ENCODE measurements around the gene CD28.

The CD28 gene

DNA sequence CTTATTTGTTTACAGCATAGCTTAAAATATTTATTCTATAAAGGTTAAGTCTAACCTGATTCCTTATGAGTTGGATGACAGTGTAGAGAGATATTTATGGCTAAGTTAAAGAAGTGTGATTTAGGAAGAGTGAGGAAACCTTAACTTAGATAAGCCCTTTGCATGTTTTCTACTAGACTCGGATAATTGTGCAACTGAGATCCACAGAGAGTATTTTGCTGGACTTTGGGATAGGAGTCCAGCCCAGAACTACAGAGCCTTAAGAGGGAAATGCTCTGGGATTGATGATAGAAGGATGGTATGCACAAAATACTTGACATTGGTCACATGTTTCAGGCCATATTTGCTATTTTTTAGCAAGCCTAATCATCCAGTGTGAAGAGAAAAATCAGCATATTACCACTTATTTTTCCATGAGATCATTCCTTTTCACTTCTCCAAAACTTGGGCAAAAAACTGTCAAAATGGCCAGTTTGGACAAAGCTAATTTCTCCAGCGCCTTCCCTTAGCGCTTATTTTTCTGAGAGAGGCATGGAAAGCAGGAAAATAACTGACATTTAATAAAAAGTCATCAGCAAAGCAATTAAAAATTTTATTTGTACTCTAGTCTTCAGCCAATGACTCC, 3.1 kb downstream of the CD28 start:
- no peak for DNase-seq (ENCODE audit: low read depth, low spot score)
- peak overlapping the region; percentile 63 for H3K4me3 ChIP-seq (ENCODE audit: low read length)

DNA sequence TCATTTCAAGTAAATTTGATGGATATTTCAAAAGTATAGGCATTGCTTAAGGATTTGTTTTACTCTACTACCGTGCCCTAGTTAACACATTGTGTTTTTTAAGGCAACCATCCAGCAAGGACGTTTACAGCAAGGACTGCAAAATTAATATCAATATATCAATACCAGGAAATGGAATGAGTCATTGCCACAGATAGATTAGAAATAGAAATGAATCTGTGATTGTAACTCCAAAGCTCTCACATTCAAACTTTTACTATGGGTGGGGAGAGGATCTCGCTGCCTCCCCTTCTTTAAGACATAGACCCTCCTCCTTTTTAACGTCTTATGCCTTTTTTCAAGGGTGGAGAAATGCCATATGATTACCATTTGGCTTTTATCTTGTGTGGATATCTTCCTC, 3.8 kb downstream of the CD28 start:
- peak overlapping the region; percentile 63 for H3K4me3 ChIP-seq (ENCODE audit: low read length)
- DNase-seq (ENCODE audit: low read depth, low spot score): no peak

DNA sequence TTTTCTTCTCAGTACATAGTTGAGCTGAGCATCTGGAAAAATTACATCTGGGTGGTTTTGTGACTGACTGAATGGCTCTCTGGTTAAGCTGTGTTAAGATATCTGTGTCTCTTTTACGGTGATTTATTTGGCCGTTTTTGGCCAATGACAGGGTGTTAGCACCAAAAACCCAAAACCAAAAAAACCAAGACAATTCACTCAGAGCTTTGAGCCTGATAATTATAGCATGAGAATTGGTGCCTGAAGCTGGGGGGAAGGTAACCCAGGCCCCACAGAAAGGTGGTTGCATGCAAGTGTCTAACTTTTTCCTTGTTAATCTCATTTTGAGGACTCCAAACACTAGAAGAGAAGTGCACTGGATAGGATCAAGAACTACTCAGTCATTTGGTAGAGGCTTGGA, 4.5 kb downstream of the CD28 start:
- DNase-seq (ENCODE audit: low read depth, low spot score): no peak
- no peak overlapping the region for H3K4me3 ChIP-seq (ENCODE audit: low read length)

DNA sequence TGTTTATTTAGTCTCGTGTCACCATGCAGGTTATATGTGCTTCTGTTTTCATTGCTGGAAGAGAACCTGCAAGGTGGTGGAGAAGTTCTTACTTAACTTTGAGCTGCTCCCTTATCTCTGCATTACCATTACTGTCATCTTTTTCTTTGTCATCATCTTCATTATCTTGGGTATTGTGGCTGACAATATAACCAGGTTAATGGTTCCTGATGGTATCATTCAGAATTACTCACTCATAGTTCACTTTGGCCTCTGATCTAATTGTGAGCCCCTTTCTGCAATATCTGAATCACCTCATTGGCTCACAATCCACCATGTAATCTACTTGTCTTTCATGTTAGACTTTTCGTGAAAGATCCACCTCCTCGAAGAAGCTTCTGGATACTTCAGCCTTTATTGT, 5.0 kb downstream of the CD28 start:
- H3K4me3 ChIP-seq (ENCODE audit: low read length): no peak overlapping the region
- no peak for DNase-seq (ENCODE audit: low read depth, low spot score)

DNA sequence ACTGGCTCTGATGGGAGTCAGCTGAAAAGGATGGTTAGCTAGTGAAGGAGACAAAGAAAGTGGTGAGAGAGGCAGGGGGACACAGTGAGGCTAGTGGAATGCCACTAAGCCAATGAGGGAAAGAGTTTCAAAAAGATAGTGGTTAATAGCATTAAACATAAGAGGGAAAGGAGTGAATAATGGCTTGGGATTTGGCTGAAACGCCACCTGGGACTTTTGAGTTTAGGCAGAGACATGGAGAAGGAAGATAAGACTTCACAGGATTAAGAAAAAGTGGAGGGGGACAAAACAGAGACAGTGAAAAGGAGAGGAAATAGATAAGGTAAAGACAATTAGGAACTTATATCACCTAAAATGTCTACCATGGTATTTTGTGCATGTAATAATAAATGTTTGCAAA, 6.9 kb downstream of the CD28 start:
- H3K4me3 ChIP-seq (ENCODE audit: low read length): no peak overlapping the region; the same call in 1 of the 2 replicates
- no peak for DNase-seq (ENCODE audit: low read depth, low spot score)

DNA sequence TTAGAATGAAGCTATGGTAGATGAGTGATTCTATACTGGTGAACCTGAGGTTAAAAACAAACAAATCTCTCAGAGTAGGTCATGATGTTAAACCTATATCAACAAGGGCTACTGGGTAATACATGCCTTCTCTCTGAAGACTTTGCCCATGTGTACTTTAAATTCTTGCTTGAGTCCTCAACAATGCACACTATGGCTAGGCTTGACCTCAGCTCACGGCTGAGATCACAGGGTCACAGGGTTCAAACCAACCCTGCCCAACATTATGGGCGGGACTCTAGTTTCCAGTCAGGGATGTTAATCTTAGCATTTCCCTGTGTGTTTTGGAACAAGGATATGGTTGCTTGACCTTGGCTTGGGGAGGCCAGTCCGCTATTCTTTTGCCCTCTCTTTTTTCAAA, 7.7 kb downstream of the CD28 start:
- DNase-seq (ENCODE audit: low read depth, low spot score): no peak
- no peak overlapping the region for H3K4me3 ChIP-seq (ENCODE audit: low read length)

DNA sequence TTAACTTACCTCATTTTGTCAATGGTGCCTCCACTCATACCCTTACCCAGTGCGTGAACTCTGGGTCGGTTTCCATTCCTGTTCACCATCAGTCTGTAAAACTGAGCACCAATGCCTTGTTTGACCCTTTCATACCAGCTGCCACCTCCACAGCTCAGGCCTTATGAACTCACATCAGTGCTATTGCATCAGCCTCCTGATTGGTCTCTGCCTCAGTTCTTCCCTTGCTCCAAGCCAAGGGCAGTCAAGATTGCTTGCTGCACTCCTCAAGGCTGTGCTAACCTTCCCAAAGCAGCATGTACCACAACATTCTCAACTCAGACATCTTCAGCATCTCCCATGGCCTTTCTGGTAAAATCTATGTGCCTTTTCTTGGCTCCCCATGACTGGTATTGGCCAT, 9.3 kb downstream of the CD28 start:
- no peak overlapping the region for H3K4me3 ChIP-seq (ENCODE audit: low read length)
- DNase-seq (ENCODE audit: low read depth, low spot score): no peak

DNA sequence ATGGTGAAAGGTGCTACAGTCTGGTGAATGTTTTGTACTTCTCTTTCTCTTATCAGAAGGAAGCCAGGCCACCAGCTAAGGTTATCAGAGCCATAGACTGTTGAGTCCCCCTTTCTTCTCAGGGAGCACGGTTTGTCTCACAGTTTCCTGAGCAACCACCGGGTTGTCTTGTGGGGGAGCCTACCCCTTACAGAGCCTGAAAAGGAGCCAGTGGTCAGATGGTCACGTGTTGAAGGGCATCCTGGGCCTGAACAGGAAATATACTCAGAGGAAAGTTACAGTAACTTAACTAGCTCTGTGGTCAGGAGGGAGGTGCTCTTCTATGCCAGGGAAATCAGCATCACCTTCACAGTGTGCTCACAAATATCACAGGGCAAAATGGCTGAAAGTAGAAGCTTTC, 11.6 kb downstream of the CD28 start:
- peak overlapping the region; percentile 28; the same call in 1 of the 2 replicates for H3K4me3 ChIP-seq (ENCODE audit: low read length)
- peak; percentile 96 for DNase-seq (ENCODE audit: low read depth, low spot score)

DNA sequence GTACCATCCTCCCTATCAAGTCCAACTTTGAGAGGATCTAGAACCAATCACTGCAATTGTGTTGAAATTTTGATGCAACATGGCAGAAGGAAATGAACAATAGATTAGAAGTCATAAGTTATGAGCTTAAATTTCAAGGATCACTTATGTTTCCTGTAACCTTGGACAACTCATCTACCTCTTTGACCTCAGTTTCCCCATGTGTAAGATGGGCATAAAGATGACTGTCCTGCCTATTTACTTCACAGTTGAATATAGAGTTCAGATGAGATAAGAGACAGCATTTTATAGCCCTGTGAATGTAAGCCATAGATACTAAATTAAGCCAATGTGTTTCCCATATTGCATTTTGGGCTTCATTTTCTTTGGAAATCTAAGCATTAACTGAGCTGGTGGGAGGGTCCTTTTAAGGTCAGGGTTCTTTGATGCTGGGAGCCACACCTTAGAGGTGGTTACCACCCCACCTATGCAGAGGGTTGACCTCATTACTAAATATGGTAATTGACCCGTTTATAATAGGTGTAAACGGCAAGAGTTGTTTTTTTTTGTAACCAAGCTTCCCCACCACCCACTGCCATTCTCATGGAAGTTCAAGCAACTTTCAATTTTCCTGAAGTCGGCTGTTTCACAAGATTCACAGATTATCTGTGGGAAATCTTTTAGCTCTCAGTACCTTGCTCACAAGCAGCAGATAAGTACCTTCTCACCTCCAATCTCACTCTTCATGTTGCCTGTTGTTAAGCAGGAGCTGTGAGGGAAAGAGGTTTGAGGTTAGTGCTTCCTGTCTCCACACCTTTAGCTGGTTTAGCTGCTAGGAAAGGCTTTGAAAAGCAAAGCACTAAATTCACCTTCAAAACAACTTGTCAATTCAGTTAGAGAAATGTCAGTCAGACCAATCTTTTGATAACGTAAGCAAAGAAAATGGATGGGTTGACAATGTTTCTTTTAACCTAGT, 13.3 kb downstream of the CD28 start:
- H3K4me3 ChIP-seq (ENCODE audit: low read length): peak overlapping the region; percentile 30
- peak; percentile 96 for DNase-seq (ENCODE audit: low read depth, low spot score)

DNA sequence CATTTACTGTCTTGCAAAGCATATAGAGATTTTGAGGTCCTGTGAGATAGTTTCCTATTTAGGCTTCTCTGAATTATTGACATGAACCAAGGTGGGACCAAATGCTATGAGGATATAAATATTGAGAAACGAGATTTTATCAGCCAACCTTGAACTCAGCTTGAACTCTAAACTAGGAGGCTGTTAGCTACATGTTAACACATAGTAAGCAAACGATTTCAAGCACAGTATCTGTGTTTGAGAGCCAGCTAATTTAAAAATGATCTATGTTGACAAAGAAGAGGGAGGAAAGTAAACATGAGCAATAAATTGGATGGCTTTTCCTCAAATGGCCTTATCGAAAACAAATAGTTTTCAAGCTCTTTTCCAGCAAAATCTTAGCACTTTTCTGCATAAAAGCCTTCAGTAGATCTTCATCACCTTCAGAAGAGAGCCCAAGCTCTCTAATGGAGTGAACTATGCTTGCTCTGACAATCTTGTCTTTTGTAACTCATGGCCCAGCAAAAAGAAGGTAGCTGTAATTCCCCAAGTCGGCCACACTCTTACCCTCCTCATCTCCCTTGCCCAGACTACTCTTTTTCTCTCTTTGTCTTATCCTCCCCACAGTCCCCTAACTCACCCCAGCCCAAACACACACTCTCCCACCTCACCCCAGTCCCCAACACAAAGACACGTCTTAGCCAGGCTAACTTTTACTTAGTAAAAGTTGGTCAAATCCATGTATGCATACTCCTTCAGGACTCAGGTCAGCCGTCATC, 14.7 kb downstream of the CD28 start:
- DNase-seq (ENCODE audit: low read depth, low spot score): no peak
- H3K4me3 ChIP-seq (ENCODE audit: low read length): no peak overlapping the region; the same call in 1 of the 2 replicates

DNA sequence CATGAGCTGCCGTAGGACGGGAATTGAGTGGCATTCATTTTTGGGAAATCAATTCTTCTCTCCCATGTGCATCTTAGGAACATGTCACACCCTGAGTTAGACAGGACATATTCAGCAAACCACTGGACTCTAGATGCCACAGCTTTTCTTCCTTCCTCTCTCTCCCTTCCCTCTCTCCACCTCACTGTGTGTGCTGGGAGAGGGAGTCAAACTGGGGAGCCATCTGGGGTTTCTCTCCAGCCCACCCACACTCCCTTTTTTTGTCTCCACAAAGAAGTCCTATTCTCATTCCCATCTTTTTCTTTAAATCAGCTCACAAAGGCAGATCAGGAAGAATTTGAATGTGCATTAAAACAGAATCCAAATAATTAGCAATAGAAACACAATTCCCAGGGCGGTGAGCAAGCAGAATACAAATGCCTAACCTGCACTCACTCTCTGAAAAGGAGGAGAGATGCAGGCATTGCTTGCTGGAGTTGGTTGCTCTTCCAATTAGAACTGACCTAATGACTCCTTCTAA, 15.4 kb downstream of the CD28 start:
- no peak for DNase-seq (ENCODE audit: low read depth, low spot score)
- H3K4me3 ChIP-seq (ENCODE audit: low read length): no peak overlapping the region

DNA sequence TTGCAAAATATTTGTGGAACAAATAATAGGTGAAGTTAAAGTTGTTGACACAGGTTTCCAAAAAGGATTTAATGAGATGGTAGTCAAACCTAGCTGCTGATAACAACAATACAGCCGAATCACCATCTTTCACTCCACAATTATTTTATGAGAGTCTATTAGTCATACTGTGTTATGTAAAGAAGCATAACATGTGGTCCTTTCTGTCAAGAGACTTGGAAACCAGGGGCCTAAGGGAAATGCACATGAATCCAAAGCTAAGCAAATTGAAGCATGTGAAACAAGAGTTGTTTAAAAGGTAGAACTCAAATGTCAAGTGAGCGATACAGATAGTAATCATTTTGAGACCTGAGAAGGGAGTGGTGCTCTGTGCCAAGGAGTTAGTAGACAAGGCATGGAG, 16.0 kb downstream of the CD28 start:
- H3K4me3 ChIP-seq (ENCODE audit: low read length): no peak overlapping the region
- DNase-seq (ENCODE audit: low read depth, low spot score): no peak

DNA sequence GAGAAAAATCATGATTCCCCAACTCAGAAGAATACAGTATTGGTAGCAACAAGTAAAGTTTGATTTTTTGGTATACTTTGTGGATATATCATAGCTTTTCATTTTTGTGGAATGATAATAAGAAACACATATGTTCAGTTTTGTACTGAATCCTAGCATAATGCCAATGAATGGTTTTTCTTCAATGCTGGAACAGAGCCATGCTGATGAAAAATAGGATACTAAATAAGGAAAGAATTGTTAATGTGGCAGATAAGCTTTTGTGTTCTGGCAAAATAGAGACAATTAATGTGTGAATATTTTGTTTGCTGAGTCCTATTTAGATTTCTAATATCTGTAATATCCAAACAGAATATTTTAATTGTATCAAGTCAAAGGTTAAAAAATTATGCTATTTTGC, 21.9 kb downstream of the CD28 start:
- no peak overlapping the region for H3K4me3 ChIP-seq (ENCODE audit: low read length)
- no peak for DNase-seq (ENCODE audit: low read depth, low spot score)

DNA sequence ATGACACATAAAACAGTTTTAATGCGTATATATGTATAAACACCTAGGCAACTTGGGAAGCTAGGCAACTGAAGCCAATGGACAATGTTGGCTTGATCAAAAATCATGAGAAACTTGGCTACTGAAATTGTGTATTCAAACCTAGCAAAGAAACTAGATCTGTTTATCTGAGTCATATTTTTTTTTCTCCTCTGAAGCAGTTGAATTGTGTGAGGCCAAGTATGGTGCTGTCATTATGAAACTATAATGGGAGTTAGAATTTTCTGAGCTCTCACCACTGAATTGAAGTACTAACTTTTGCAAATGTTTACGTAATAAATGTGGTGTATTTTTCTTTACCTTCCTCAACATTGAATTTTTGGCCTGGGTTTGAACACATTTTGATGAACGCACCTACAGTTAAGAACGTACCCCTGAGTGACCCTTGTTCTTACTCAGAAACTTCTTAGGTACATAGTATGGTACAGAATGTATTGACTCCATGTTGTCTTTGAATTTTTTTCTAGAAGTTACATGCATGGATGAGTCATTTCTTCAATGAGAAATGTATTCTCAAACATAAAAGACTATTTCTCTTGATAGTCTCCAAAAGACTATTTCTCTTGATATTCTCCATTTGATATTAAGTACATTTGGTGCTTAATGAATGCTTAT, 23.8 kb downstream of the CD28 start:
- no peak for DNase-seq (ENCODE audit: low read depth, low spot score)
- no peak overlapping the region for H3K4me3 ChIP-seq (ENCODE audit: low read length)

DNA sequence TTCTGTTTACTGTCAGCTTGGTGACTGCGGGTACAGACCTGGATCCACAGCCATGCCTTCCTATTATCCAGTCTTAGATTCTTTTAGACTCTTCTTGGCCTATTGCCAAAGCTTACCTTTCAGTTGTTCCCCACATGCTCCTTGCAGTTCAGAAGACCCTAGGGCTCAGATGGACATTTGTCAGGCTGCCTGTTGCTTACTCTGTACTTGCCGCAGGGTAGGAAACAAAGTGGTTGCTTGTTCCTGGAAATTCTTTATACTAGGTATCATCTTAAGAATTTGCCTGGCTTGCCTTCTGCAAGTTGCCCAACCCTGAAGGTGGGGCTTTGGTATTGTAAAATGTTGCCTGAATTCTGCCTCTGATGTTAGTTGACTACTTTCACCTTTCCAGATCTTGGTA, 24.4 kb downstream of the CD28 start:
- H3K4me3 ChIP-seq (ENCODE audit: low read length): no peak overlapping the region
- DNase-seq (ENCODE audit: low read depth, low spot score): no peak

DNA sequence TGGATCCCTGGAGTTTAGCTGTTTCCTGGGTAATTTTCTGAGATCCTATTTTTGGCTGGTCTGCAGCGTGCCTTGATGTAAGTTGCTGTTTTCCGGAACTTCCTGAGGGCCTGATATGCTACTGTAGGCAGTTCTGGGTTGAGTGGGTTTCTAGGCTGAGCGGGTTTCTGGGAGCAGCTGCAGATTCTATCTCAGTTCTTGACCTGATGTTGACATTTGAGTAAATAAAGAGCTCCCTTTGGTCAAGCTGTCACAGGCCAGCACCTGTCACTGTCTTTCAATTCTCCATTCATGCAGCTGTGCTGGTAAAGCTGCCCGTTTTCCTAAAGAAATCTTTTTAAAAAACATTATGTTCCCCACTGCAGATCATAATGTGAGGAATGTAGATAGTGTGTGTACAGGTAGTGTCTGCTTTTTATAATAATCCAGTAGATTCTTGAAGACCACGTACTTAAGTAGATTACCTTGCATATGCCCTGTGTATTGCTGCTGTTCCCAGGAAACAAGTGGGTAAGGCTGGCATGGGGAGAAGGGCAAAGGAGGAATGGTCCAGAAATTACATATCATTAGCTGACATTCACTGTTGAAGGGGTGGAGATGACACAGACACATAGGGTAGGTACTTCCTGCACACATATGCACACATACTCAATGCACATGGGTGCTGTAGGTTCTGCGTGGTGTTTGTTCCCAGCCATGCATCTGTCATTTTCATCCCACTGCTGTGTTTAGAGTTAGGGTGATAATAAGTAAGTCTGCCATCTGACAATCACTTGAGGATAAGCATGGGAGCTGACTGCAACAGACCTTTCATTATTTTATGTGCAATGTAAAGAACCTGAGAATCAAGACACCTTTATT, 25.9 kb downstream of the CD28 start:
- no peak for DNase-seq (ENCODE audit: low read depth, low spot score)
- no peak overlapping the region for H3K4me3 ChIP-seq (ENCODE audit: low read length)

DNA sequence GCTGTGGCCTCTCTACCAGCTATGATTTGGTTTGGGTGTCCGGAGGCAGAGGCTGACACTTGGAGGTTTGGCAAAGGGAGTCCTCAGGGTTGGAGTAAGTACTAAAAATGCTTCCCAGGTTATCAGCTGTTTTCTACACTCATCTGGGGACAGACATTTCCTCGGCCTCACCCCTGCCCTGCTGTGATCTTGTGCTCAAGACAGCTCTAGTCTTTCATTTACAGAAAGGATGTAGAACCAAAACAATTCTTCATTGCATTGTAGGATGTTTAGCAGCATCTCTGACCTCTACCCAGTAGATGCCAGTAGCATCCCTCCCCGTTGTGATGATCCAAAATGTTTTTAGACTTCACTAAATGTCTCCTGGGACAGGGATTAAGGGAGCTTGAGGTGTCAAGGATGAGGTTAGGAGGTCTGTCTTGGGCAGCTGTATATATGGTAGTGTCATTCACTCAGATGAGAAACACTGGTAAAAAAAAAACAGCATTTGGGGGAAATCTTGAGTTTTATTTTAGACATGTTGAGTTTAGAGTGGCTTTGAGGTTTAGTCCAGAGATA, 26.6 kb downstream of the CD28 start:
- DNase-seq (ENCODE audit: low read depth, low spot score): no peak
- H3K4me3 ChIP-seq (ENCODE audit: low read length): no peak overlapping the region

DNA sequence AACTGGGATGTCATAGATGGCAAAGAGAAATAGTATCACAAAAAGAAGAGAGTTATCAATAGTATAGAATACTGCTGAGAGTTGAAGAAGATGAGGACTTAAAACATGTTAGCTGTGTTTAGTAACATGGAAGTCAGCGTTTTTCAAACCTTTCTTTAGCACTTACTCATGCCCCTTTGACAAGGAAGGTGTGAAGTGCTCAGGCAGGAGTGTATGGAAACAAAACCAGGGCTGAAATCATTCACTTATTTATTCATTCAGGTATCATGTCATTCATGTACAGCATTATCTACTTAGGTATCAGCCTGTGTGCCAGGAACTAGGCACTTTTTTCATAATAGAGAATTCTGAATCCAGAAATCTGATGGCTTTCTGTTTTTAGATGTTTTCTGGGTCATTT, 27.2 kb downstream of the CD28 start:
- no peak overlapping the region for H3K4me3 ChIP-seq (ENCODE audit: low read length)
- DNase-seq (ENCODE audit: low read depth, low spot score): no peak

Data from Jurkat, Clone E6-1 (cell line).